GM13977 (cell line): ENCODE measurements around the gene ANKRD65.

ENCODE experiments used
- DNase-seq: peaks from one replicate; pipeline ENCODE4 v3.0.0; 2012; ENCODE audit warnings: low spot score
- in situ Hi-C: fragments of 300-500 bp; cut with MboI; formaldehyde crosslinking; loops from one replicate; pipeline ENCODE4 v1.12.0; 2022; ENCODE audit warnings: low sequenced_read_pairs, low pct_unique_long_range_greater_than_20kb, mixed read lengths, inconsistent platforms; ENCODE audit not compliant: unreplicated experiment
- TF ChIP-seq, protein P1 (sequence below): IDR thresholded peaks from 2 replicates; pipeline ENCODE4 v1.5.1; 2012; ENCODE audit warnings: mild to moderate bottlenecking, control low read depth; ENCODE audit not compliant: insufficient read depth; ENCODE audit errors: extremely low read depth, missing control alignments

Gene ANKRD65

DNA sequence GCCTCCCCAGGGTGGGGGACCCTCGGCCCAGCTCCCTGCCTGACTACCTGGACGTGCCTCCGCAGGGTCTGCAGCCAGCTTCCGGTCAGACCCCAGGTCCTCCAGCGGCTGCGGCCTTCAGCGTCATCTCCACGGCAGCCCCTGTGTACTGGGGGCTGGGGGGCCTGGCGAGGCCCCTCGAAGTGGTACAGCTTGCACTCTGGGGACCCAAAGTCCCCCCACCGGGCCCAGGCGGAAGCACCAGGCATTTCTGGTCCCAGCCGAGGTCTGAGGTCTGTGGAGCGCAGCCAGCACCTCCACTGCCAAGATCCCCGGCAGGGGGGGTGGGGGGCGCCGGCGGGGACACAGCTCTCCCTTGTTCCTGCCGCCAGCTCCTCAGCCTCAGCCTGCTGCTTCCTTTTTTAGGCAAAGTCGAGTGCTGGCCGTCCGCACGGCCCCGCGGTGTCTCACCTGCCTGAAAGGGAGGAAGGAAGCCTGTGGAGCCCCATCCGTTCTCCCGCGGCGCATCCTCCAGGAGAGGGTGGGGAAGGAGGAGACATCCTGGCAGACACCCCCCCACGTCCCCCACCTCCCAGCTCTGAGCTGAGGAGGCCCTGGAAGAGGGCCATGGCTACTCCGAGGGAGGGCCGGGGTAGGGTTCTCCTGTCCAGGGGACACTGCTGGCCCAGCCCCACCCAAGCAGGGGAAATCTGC is 13.2 kb upstream of the ANKRD65 start:
- peak; percentile 55 for DNase-seq
- TF ChIP-seq, protein P1, sequence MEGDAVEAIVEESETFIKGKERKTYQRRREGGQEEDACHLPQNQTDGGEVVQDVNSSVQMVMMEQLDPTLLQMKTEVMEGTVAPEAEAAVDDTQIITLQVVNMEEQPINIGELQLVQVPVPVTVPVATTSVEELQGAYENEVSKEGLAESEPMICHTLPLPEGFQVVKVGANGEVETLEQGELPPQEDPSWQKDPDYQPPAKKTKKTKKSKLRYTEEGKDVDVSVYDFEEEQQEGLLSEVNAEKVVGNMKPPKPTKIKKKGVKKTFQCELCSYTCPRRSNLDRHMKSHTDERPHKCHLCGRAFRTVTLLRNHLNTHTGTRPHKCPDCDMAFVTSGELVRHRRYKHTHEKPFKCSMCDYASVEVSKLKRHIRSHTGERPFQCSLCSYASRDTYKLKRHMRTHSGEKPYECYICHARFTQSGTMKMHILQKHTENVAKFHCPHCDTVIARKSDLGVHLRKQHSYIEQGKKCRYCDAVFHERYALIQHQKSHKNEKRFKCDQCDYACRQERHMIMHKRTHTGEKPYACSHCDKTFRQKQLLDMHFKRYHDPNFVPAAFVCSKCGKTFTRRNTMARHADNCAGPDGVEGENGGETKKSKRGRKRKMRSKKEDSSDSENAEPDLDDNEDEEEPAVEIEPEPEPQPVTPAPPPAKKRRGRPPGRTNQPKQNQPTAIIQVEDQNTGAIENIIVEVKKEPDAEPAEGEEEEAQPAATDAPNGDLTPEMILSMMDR: no peak
- in situ Hi-C loops: no loop called here

DNA sequence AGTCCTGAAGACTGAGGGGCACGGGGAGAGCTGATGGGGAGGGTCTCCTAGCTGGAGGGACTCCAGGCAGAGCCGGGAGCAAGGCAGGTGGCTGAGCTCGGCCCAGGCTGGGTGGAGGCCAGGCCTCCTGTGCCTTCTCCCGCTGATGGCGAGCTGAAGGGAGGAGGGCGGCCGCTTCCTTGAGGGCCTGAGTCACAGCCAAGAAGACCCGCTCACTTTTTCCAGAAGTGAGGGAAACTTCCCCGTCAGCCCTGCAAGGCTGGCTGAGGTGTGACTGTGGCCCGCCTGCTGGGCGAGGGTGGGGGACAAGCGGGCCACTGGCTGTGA is 12.7 kb upstream of the ANKRD65 start:
- TF ChIP-seq, protein P1: no peak
- DNase-seq: peak; percentile 46
- in situ Hi-C loops: no loop called here

GRCh38 chr1:1432951-1433803 is 12.1 kb upstream of the ANKRD65 start:
- DNase-seq: peak; percentile 55
- in situ Hi-C loops: no loop called here
- TF ChIP-seq, protein P1: no peak

GRCh38 chr1:1432274-1432950 is 11.3 kb upstream of the ANKRD65 start:
- TF ChIP-seq, protein P1: no peak
- DNase-seq: no peak
- in situ Hi-C loops: no loop called here

GRCh38 chr1:1431845-1432273 is 10.8 kb upstream of the ANKRD65 start:
- in situ Hi-C loops: no loop called here
- DNase-seq: peak; percentile 39
- TF ChIP-seq, protein P1: no peak

DNA sequence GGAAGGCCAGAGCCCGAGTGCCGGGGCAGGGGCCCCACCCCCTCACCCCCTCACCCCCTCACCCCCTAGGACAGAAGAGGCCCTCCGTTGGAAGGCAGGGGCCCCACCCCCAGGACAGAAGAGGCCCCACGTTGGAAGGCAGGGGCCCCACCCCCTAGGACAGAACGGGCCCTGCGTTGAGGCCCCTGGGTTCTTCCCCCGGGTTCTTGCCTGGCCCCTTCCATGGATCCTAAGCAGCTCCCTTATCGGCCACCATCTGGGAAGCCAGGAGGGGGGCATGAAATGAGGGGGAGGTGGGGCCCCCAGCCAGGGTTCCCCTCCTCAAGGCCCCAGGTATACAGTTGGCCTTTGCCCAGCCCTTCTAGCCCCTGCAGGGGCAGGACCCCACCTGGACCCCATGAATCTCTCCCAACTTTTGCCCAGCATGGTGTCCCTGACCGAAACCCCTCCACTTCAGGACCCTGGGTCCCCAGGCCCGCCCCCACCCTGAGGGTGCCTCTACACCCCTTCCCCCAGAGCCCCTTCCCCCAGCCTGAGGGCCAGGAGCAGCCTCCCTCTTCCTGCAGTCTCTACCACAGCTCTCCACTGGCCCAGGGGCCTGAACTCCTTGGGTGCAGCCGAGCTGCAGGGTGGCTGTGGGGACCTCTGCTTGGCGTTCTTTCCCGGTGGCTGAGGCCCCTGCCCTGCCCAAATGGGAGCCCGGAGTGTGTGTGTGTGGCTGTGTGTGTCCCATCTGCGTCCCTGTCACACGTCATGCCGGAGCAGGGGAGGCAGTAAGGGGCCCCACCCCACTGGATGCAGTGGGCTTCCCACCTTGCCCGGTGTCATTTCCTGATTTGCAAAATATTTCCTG is 10.1 kb upstream of the ANKRD65 start:
- no peak for DNase-seq
- in situ Hi-C loops: no loop called here
- TF ChIP-seq, protein P1: no peak
